Prostate gland (tissue), 2 donors: ENCODE results near the gene SSR4.

Experiments
- CTCF ChIP-seq, 4 experiments: fragments of 200-600 bp in 2 of 4; fragments of 450-650 bp in 2 of 4; sonication (generic) in 2 of 4; IDR thresholded peaks; 1 replicate in 3 of 4; 2 replicates in 1 of 4; pipeline ENCODE4 v1.5.1; 2016 to 2019; ENCODE audit warnings: antibody characterized with exemption in 4 of 4, mild to moderate bottlenecking in 2 of 4, moderate library complexity in 2 of 4
- POLR2A ChIP-seq: fragments of 450-650 bp; IDR thresholded peaks from one replicate; pipeline ENCODE4 v1.6.1; 2016; ENCODE audit warnings: antibody characterized with exemption, mild to moderate bottlenecking
- POLR2AphosphoS5 ChIP-seq: sonication (generic); formaldehyde crosslinking; IDR thresholded peaks from one replicate; pipeline ENCODE4 v1.6.1; 2017; ENCODE audit warnings: antibody characterized with exemption

- TF ChIP-seq POLR2AphosphoS5 (no peak), CTCF (IDR thresholded peaks at IDR 0.05) (no peak), POLR2A (no peak)
These were observed 18.3 kb upstream of the SSR4 start for GRCh38 chrX:153776120-153776599.
